Cardiac muscle cell (in vitro differentiated cells and primary cell): ENCODE measurements around the gene NPM1. TPM values are rescaled to one million over a fixed set of nuclear protein-coding genes. Genes with fewer than 3 reads are reported as not detected.
A peak's percentile ranks its signal among the peaks of the same experiment; 100 is the strongest.
"Not testable (repeated sequence)": the region's sequence is repeated elsewhere in the genome, so short reads cannot be mapped to it uniquely, and the experiment has no call there.

Experiments used
- DNase-seq, 2 donors: peaks; one replicate each; pipeline versions ENCODE4 v3.0.0 to v3.0.0-alpha.2; 2010 to 2017; ENCODE audit warnings: low read depth in 1 of 2, low spot score in 1 of 2
- H3K27ac ChIP-seq: fragments of 200-600 bp; sonication (generic); 2 replicates; pipeline ENCODE4 v1.5.1; 2016
- H3K27me3 ChIP-seq: fragments of 200-600 bp; sonication (generic); 2 replicates; pipeline ENCODE4 v1.6.0; 2016; ENCODE audit warnings: control low read depth
- H3K36me3 ChIP-seq: fragments of 200-600 bp; sonication (generic); 2 replicates; pipeline ENCODE4 v1.5.1; 2016; ENCODE audit warnings: control low read depth
- H3K4me1 ChIP-seq: fragments of 200-600 bp; sonication (generic); 2 replicates; pipeline ENCODE4 v1.8.1; 2017; ENCODE audit warnings: low read depth, mild to moderate bottlenecking, mixed run types
- H3K4me3 ChIP-seq: fragments of 200-600 bp; sonication (generic); 2 replicates; pipeline ENCODE4 v1.5.1; 2016; ENCODE audit warnings: mild to moderate bottlenecking
- H3K9me3 ChIP-seq: fragments of 200-600 bp; sonication (generic); 2 replicates; pipeline ENCODE4 v1.5.1; 2017; ENCODE audit warnings: low read depth, mild to moderate bottlenecking, control low read depth
- CTCF ChIP-seq: IDR thresholded peaks from 2 replicates; pipeline ENCODE4 v1.5.1; 2012; ENCODE audit warnings: low read depth, mild to moderate bottlenecking, low read length
- polyA plus RNA-seq: library from polyadenylated mRNA; unstranded; fragments of >200 nt; fragmentation: Nextera tagmentation; extraction: Ambion mirVana; gene quantifications from 2 replicates; pipeline ENCODE4 v1.2.1, GENCODE V29; 2016
- total RNA-seq: library from RNA; depleted of rRNA; stranded (reverse); fragments of >200 nt; gene quantifications from 2 replicates; pipeline ENCODE4 v1.2.3, GENCODE V29; 2016

NPM1 gene
- total and polyA plus RNA-seq, 2 experiments from 2014 or later = 389 to 1,115 TPM

- Histone ChIP-seq H3K27ac (no peak overlapping the region), H3K36me3 (peaks cover 33% of the 10 kb centered on the region), H3K4me1 (peaks cover 10% of the 10 kb centered on the region), H3K9me3 (no peaks in the 10 kb centered on the region), H3K27me3 (no peaks in the 10 kb centered on the region), H3K4me3 (no peak overlapping the region)
- no peak for DNase-seq
- no peak for TF ChIP-seq CTCF
Observed at GRCh38 chr5:171413153-171413910, 25.7 kb downstream of the NPM1 start.

GRCh38 chr5:171413993-171414392 is 26.3 kb downstream of the NPM1 start:
- H3K27me3 ChIP-seq, H3K4me3 ChIP-seq, H3K27ac ChIP-seq, DNase-seq, H3K9me3 ChIP-seq: not testable (repeated sequence)
- H3K4me1 ChIP-seq = peaks cover 11% of the 10 kb centered on the region
- peaks cover 27% of the 10 kb centered on the region for H3K36me3 ChIP-seq

- no peak overlapping the region for H3K4me3 ChIP-seq
- H3K4me1 ChIP-seq = peaks cover 11% of the 10 kb centered on the region
- no peak for TF ChIP-seq CTCF
- peaks cover 2% of the 10 kb centered on the region for H3K27me3 ChIP-seq
- no peak overlapping the region for H3K27ac ChIP-seq
- H3K9me3 ChIP-seq = no peaks in the 10 kb centered on the region
- DNase-seq = peak in 1 of 2 donors; percentile 40
- H3K36me3 ChIP-seq = peaks cover 15% of the 10 kb centered on the region
Observed at GRCh38 chr5:171415115-171415730, 27.6 kb downstream of the NPM1 start.

GRCh38 chr5:171416160-171417049 is 28.8 kb downstream of the NPM1 start:
- no peak overlapping the region for H3K4me3 ChIP-seq
- no peak for TF ChIP-seq CTCF
- H3K27ac ChIP-seq = no peak overlapping the region
- H3K27me3 ChIP-seq = peaks cover 6% of the 10 kb centered on the region
- H3K4me1 ChIP-seq = peaks cover 11% of the 10 kb centered on the region
- no peaks in the 10 kb centered on the region for H3K9me3 ChIP-seq
- peaks cover 6% of the 10 kb centered on the region for H3K36me3 ChIP-seq
- DNase-seq = no peak

GRCh38 chr5:171418316-171418981 is 30.8 kb downstream of the NPM1 start:
- DNase-seq = peak; percentile 88 to 94
- Histone ChIP-seq H3K27ac (peak overlapping the region; percentile 57), H3K9me3 (no peaks in the 10 kb centered on the region), H3K27me3 (peaks cover 6% of the 10 kb centered on the region), H3K4me3 (peak overlapping the region; percentile 99), H3K36me3 (no peaks in the 10 kb centered on the region), H3K4me1 (peaks cover 17% of the 10 kb centered on the region)
- peak; percentile 90 for TF ChIP-seq CTCF
